ENCODE results near the gene DAZAP1. TPM values are rescaled to one million over a fixed set of nuclear protein-coding genes. Genes with fewer than 3 reads are reported as not detected.

DAZAP1 gene
- total and polyA plus RNA-seq, 8 donors, result 21.4 to 124 (median 51.5) TPM

GRCh38 chr19:1377965-1378785, 29.2 kb upstream of the DAZAP1 start:
- peaks cover 10 to 31% (median 16%) of the 10 kb centered on the region in 4 donors for H3K4me1 ChIP-seq
- no peak overlapping the region for H3K4me3 ChIP-seq
- TF ChIP-seq CTCF (IDR thresholded peaks at IDR 0.05), result no peak
- TF ChIP-seq POLR2AphosphoS5 (IDR thresholded peaks at IDR 0.05), result no peak
- TF ChIP-seq EP300 (IDR thresholded peaks at IDR 0.05), result no peak
- TF ChIP-seq POLR2A (IDR thresholded peaks at IDR 0.05), result no peak
- H3K36me3 ChIP-seq, result peaks cover 7 to 40% (median 37%) of the 10 kb centered on the region in 4 donors
- H3K27ac ChIP-seq, result no peak overlapping the region
- DNase-seq, result no peak
- no peaks in the 10 kb centered on the region for H3K9me3 ChIP-seq
- 85 to 92% (median 87%) methylated on average over 20 to 33 of the region's 33 CpGs for WGBS, 5 donors
- H3K27me3 ChIP-seq, result no peaks in the 10 kb centered on the region
- intact Hi-C loops (cut with DNase I; ENCODE audit: low total_unique reads), result no loop called here

- TF ChIP-seq CTCF (IDR thresholded peaks at IDR 0.05), result no peak
- TF ChIP-seq POLR2A (IDR thresholded peaks at IDR 0.05), result no peak
- no peak for TF ChIP-seq EP300 (IDR thresholded peaks at IDR 0.05)
- TF ChIP-seq POLR2AphosphoS5 (IDR thresholded peaks at IDR 0.05), result no peak
- WGBS, 5 donors, result 74 to 79% (median 79%) methylated on average over 12 to 27 of the region's 27 CpGs
- H3K27me3 ChIP-seq, result no peaks in the 10 kb centered on the region
- peaks cover 7 to 29% (median 25%) of the 10 kb centered on the region in 4 donors for H3K36me3 ChIP-seq
- no peaks in the 10 kb centered on the region for H3K9me3 ChIP-seq
- intact Hi-C loops (cut with DNase I; ENCODE audit: low total_unique reads), result no loop called here
- DNase-seq, result no peak
- peaks cover under 1 to 23% (median 13%) of the 10 kb centered on the region in 4 donors for H3K4me1 ChIP-seq
- no peak overlapping the region for H3K4me3 ChIP-seq
- no peak overlapping the region for H3K27ac ChIP-seq
These were observed 28.1 kb upstream of the DAZAP1 start for GRCh38 chr19:1379126-1379905.

GRCh38 chr19:1379961-1380489, 27.4 kb upstream of the DAZAP1 start:
- TF ChIP-seq POLR2A (IDR thresholded peaks at IDR 0.05), result no peak
- TF ChIP-seq CTCF (IDR thresholded peaks at IDR 0.05), result no peak
- no peak for TF ChIP-seq EP300 (IDR thresholded peaks at IDR 0.05)
- TF ChIP-seq POLR2AphosphoS5 (IDR thresholded peaks at IDR 0.05), result no peak
- H3K4me1 ChIP-seq, result peaks cover 7 to 24% (median 20%) of the 10 kb centered on the region in 4 donors
- H3K4me3 ChIP-seq, result no peak overlapping the region
- H3K36me3 ChIP-seq, result peaks cover 7 to 23% (median 22%) of the 10 kb centered on the region in 4 donors
- H3K9me3 ChIP-seq, result no peaks in the 10 kb centered on the region
- 70 to 77% (median 74%) methylated on average over 11 to 12 of the region's 12 CpGs for WGBS, 5 donors
- no peak overlapping the region for H3K27ac ChIP-seq
- DNase-seq, result no peak
- intact Hi-C loops (cut with DNase I; ENCODE audit: low total_unique reads), result no loop called here
- no peaks in the 10 kb centered on the region for H3K27me3 ChIP-seq

- no peak overlapping the region for H3K27ac ChIP-seq
- no peaks in the 10 kb centered on the region for H3K27me3 ChIP-seq
- H3K4me3 ChIP-seq, result no peak overlapping the region
- H3K9me3 ChIP-seq, result no peaks in the 10 kb centered on the region
- peaks cover 12 to 46% (median 40%) of the 10 kb centered on the region in 4 donors for H3K4me1 ChIP-seq
- no peak for TF ChIP-seq EP300 (IDR thresholded peaks at IDR 0.05)
- no peak for TF ChIP-seq POLR2AphosphoS5 (IDR thresholded peaks at IDR 0.05)
- TF ChIP-seq POLR2A (IDR thresholded peaks at IDR 0.05), result no peak
- no peak for DNase-seq
- H3K36me3 ChIP-seq, result peaks cover 9 to 29% (median 23%) of the 10 kb centered on the region in 4 donors
- WGBS, 5 donors, result 72 to 85% (median 79%) methylated on average over 3 of the region's 3 CpGs
- intact Hi-C loops (cut with DNase I; ENCODE audit: low total_unique reads), result no loop called here
These were observed 25.1 kb upstream of the DAZAP1 start for GRCh38 chr19:1382250-1382649.
